HL-60 (cell line): ENCODE results near the gene CEP112.

Experiments
- DNase-seq, 2 experiments: peaks; one replicate each; pipeline ENCODE4 v3.0.0-alpha.2; 2010 to 2020; ENCODE audit warnings: low read depth in 1 of 2, low spot score in 1 of 2
- H3K27ac ChIP-seq: fragments of 250-450 bp; sonication (Bioruptor Pico); replicated peaks from 2 replicates; pipeline ENCODE4 v1.5.1; 2020; ENCODE audit warnings: mild to moderate bottlenecking, moderate library complexity
- H3K27me3 ChIP-seq: fragments of 250-450 bp; sonication (Bioruptor Pico); 2 replicates; pipeline ENCODE4 v1.5.1; 2021; ENCODE audit warnings: mild to moderate bottlenecking, moderate library complexity; ENCODE audit not compliant: insufficient read depth, poor library complexity, severe bottlenecking
- H3K4me3 ChIP-seq: replicated peaks from 2 replicates; pipeline ENCODE4 v1.5.1; 2011; ENCODE audit warnings: mild to moderate bottlenecking, control low read depth, low read length; ENCODE audit not compliant: insufficient read depth
- GABPA ChIP-seq: IDR thresholded peaks from 2 replicates; pipeline ENCODE4 v1.6.1; 2012; ENCODE audit warnings: low read depth
- POLR2AphosphoS5 ChIP-seq: IDR thresholded peaks from 2 replicates; pipeline ENCODE4 v1.6.1; 2012; ENCODE audit warnings: low read depth
- SPI1 ChIP-seq: IDR thresholded peaks from 2 replicates; pipeline ENCODE4 v1.6.1; 2012; ENCODE audit warnings: low read depth, mild to moderate bottlenecking, borderline replicate concordance
- TF ChIP-seq, protein P1 (sequence below): IDR thresholded peaks from 2 replicates; pipeline ENCODE4 v1.6.1; 2012; ENCODE audit warnings: low read depth; ENCODE audit not compliant: insufficient replicate concordance
- TF ChIP-seq, protein P2 (sequence below): IDR thresholded peaks from one replicate; pipeline ENCODE4 v1.5.1; 2011; ENCODE audit warnings: low read length, control low read depth, inconsistent platforms; ENCODE audit not compliant: insufficient read depth

The CEP112 gene

DNA sequence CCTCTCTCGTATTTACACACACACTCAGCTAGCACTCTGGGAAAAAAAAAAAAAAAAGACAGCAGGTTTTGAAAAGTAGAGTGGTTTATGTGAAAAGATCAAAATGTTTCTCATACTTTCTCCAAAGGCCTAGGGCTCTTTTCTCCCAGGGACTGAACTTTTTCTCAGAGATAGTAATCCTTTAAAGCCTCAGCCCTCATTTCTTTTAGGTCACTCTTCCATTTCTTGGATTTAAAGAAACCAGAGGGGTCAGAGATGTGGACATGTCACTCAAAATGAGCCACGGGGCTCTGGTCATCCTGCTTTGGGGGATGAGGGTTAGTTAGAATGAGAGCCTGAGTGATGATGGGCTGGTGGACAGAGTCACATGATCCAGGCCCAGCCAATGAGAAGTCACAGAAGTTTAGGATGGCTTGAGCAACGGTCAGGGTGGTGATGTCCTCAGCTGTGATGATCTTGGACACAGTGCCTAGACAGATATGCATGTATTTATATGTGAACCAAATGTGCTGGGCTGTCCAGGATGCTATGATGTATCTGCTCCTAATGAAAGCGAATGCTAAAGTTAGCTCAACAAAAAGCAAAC, 596.8 kb downstream of the CEP112 start:
- no peak for DNase-seq
- Histone ChIP-seq H3K27ac (no peak overlapping the region), H3K4me3 (no peak overlapping the region), H3K27me3 (peaks cover 3% of the 10 kb centered on the region)
- TF ChIP-seq, protein P1, sequence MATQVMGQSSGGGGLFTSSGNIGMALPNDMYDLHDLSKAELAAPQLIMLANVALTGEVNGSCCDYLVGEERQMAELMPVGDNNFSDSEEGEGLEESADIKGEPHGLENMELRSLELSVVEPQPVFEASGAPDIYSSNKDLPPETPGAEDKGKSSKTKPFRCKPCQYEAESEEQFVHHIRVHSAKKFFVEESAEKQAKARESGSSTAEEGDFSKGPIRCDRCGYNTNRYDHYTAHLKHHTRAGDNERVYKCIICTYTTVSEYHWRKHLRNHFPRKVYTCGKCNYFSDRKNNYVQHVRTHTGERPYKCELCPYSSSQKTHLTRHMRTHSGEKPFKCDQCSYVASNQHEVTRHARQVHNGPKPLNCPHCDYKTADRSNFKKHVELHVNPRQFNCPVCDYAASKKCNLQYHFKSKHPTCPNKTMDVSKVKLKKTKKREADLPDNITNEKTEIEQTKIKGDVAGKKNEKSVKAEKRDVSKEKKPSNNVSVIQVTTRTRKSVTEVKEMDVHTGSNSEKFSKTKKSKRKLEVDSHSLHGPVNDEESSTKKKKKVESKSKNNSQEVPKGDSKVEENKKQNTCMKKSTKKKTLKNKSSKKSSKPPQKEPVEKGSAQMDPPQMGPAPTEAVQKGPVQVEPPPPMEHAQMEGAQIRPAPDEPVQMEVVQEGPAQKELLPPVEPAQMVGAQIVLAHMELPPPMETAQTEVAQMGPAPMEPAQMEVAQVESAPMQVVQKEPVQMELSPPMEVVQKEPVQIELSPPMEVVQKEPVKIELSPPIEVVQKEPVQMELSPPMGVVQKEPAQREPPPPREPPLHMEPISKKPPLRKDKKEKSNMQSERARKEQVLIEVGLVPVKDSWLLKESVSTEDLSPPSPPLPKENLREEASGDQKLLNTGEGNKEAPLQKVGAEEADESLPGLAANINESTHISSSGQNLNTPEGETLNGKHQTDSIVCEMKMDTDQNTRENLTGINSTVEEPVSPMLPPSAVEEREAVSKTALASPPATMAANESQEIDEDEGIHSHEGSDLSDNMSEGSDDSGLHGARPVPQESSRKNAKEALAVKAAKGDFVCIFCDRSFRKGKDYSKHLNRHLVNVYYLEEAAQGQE: no peak
- no peak for TF ChIP-seq GABPA
- TF ChIP-seq SPI1: no peak
- TF ChIP-seq POLR2AphosphoS5: no peak
- TF ChIP-seq, protein P2, sequence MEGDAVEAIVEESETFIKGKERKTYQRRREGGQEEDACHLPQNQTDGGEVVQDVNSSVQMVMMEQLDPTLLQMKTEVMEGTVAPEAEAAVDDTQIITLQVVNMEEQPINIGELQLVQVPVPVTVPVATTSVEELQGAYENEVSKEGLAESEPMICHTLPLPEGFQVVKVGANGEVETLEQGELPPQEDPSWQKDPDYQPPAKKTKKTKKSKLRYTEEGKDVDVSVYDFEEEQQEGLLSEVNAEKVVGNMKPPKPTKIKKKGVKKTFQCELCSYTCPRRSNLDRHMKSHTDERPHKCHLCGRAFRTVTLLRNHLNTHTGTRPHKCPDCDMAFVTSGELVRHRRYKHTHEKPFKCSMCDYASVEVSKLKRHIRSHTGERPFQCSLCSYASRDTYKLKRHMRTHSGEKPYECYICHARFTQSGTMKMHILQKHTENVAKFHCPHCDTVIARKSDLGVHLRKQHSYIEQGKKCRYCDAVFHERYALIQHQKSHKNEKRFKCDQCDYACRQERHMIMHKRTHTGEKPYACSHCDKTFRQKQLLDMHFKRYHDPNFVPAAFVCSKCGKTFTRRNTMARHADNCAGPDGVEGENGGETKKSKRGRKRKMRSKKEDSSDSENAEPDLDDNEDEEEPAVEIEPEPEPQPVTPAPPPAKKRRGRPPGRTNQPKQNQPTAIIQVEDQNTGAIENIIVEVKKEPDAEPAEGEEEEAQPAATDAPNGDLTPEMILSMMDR: no peak

DNA sequence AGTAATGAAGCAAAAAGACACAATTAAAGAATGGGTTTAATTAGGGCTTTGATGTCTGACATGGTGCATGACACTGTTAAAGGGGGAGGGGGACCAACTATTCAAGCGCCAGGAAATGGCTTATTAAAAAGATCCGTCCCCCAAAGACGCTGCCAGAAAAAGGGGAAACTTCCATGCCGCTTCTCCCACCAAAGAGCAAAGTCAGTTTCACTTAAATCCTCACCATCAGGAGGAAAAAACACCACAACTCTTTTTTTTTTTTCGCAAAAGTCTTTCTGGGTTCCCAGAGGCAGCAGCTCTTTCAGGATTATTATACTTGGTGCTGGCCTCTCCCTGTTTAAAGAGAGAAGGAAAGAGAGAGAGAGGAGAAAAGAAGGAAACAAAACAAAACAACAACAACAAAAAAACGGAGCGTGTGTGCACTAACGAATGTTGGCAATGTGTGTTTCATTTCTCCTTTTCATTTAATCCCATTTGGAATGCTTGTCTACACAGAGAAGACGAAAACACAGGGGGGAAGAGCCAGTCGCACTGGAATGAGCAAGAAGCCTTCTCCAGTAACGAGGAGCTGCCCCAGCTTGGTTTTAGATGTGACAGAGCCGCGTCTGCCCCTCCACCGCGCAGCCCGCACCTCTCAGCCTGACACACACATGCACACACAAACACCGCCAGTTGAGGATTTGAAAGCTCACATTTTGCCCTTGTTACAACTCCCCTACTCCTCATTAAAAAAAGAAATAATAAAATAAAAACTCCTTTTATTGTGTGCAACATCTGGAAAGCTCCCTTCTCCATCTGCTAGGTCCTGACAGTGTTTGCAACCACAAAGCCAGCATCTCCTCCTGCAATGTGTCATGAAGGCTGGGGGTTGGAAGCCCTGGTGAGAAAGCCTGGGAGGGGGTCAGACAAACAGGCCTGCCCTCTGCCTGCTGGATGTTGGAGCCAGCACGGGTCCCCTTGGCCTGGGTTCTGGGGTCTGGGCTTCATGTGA, 597.8 kb downstream of the CEP112 start:
- no peak overlapping the region for H3K27ac ChIP-seq
- DNase-seq: no peak
- peaks cover 3% of the 10 kb centered on the region for H3K27me3 ChIP-seq
- H3K4me3 ChIP-seq: no peak overlapping the region
- TF ChIP-seq, protein P1: no peak
- TF ChIP-seq POLR2AphosphoS5 (no peak), SPI1 (no peak), GABPA (no peak)
- TF ChIP-seq, protein P2: no peak

DNA sequence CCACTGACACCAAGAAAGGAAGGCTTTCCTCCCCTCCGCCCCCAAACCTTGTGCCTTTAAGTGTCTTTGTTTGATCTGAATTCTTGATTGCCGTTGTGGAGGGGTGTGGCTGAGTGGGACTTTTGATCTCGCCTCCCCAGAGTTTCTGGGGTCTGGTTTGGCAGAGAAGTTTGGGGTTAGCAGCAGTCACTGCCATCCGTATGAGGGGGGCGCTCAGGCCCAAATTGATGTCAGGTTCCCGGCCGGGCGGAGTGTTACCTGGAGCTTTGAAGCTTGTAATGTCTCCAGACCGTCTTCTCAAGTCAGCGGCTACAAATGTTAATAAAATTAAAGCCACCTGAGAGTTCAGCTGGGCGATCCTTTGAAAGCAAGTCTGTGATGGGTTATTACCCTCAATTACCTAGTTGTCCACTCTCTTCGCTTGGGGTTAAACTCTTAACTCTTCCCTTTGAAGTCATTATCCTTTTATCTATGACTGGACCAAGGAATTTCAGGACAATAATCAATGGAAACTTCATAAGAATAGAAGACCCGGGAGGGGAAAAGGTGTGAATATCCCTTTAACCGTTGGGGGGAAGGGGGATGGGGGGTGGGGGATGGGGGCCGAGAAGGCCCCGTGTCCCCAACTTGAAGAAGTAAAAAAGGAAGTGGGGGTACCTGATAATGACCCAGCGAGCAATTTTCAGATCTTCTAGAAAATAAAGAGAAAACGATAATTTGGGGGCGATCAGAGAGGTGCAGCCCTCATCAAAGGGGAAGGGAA, 598.7 kb downstream of the CEP112 start:
- Histone ChIP-seq H3K4me3 (no peak overlapping the region), H3K27ac (no peak overlapping the region)

More for the DNA sequence above, 598.7 kb downstream of the CEP112 start:
- no peak for DNase-seq
- peaks cover 3% of the 10 kb centered on the region for H3K27me3 ChIP-seq
- TF ChIP-seq SPI1: no peak
